Measurements from ENCODE around the gene SLC13A4. TPM values are rescaled to one million over a fixed set of nuclear protein-coding genes. Genes with fewer than 3 reads are reported as not detected.

SLC13A4 gene
- total and polyA plus RNA-seq, 4 donors = 0.01 to 0.17 (median 0.10) TPM

DNA sequence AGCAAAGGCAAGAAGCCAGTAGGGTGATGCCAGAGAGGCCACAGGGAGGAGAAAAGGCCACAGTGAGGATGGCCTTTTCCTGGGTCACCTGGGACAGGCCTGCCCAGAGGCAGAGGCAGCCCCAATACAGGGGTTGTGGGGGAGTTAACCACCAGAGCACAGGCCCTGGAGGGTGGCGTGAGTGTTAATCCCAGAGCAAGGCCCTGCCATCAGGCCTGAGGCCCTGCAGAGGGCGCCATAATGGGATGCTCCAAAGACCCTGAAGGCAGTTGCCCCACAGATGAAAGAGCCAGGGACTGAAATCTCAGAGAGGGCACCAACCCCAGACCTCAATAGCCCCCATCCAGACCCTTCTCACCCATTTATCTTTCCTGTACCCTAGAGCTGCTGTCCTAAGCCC, 23.9 kb downstream of the SLC13A4 start:
- TF ChIP-seq EGR1 (IDR thresholded peaks at IDR 0.05; ENCODE audit: low read depth in 2 of 2) (no peak), HNF4A (conservative IDR thresholded peaks at IDR 0.05) (no peak), YY1 (IDR thresholded peaks at IDR 0.05) (no peak), SP1 (IDR thresholded peaks at IDR 0.05) (no peak), TAF1 (conservative IDR thresholded peaks at IDR 0.05) (no peak), FOXA2 (IDR thresholded peaks at IDR 0.05) (no peak)
- TF ChIP-seq, protein P1, sequence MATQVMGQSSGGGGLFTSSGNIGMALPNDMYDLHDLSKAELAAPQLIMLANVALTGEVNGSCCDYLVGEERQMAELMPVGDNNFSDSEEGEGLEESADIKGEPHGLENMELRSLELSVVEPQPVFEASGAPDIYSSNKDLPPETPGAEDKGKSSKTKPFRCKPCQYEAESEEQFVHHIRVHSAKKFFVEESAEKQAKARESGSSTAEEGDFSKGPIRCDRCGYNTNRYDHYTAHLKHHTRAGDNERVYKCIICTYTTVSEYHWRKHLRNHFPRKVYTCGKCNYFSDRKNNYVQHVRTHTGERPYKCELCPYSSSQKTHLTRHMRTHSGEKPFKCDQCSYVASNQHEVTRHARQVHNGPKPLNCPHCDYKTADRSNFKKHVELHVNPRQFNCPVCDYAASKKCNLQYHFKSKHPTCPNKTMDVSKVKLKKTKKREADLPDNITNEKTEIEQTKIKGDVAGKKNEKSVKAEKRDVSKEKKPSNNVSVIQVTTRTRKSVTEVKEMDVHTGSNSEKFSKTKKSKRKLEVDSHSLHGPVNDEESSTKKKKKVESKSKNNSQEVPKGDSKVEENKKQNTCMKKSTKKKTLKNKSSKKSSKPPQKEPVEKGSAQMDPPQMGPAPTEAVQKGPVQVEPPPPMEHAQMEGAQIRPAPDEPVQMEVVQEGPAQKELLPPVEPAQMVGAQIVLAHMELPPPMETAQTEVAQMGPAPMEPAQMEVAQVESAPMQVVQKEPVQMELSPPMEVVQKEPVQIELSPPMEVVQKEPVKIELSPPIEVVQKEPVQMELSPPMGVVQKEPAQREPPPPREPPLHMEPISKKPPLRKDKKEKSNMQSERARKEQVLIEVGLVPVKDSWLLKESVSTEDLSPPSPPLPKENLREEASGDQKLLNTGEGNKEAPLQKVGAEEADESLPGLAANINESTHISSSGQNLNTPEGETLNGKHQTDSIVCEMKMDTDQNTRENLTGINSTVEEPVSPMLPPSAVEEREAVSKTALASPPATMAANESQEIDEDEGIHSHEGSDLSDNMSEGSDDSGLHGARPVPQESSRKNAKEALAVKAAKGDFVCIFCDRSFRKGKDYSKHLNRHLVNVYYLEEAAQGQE (IDR thresholded peaks at IDR 0.05) = no peak
- WGBS = 69% methylated on average over 2 of the region's 2 CpGs
- H3K27me3 ChIP-seq (ENCODE audit: control insufficient read depth in 4 of 4, insufficient read depth in 4 of 4, low read length in 3 of 4) = no peaks in the 10 kb centered on the region
- H3K27ac ChIP-seq (ENCODE audit: low read depth in 1 of 2, low read length in 2 of 2) = no peak overlapping the region
- H3K36me3 ChIP-seq (ENCODE audit: control insufficient read depth in 4 of 4, insufficient read depth in 3 of 4, low read depth in 1 of 4, low read length in 3 of 4) = no peaks in the 10 kb centered on the region
- H3K9ac ChIP-seq (ENCODE audit: low read depth in 1 of 2, low read length in 2 of 2) = no peak overlapping the region
- no peaks in the 10 kb centered on the region for H3K9me3 ChIP-seq (ENCODE audit: control insufficient read depth in 4 of 4, low read length in 3 of 4)
- no peak for DNase-seq (ENCODE audit: low spot score)
- H3K4me1 ChIP-seq (ENCODE audit: control insufficient read depth in 4 of 4, insufficient read depth in 4 of 4, low read length in 3 of 4) = no peaks in the 10 kb centered on the region
- H3K4me3 ChIP-seq (ENCODE audit: low read depth in 1 of 3, low read length in 3 of 3) = no peak overlapping the region

GRCh38 chr7:135697276-135698049, 30.5 kb downstream of the SLC13A4 start:
- H3K27me3 ChIP-seq (ENCODE audit: control insufficient read depth in 4 of 4, insufficient read depth in 4 of 4, low read length in 3 of 4) = no peaks in the 10 kb centered on the region
- no peak overlapping the region for H3K4me3 ChIP-seq (ENCODE audit: low read depth in 1 of 3, low read length in 3 of 3)
- TF ChIP-seq NR2F2 (IDR thresholded peaks at IDR 0.05) (peak; percentile 60), TAF1 (conservative IDR thresholded peaks at IDR 0.05) (no peak)
- TF ChIP-seq, protein P2, sequence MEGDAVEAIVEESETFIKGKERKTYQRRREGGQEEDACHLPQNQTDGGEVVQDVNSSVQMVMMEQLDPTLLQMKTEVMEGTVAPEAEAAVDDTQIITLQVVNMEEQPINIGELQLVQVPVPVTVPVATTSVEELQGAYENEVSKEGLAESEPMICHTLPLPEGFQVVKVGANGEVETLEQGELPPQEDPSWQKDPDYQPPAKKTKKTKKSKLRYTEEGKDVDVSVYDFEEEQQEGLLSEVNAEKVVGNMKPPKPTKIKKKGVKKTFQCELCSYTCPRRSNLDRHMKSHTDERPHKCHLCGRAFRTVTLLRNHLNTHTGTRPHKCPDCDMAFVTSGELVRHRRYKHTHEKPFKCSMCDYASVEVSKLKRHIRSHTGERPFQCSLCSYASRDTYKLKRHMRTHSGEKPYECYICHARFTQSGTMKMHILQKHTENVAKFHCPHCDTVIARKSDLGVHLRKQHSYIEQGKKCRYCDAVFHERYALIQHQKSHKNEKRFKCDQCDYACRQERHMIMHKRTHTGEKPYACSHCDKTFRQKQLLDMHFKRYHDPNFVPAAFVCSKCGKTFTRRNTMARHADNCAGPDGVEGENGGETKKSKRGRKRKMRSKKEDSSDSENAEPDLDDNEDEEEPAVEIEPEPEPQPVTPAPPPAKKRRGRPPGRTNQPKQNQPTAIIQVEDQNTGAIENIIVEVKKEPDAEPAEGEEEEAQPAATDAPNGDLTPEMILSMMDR (IDR thresholded peaks at IDR 0.05; ENCODE audit: low read depth, low read length, missing input control) = no peak
- WGBS = 70% methylated on average over 8 of the region's 8 CpGs
- no peaks in the 10 kb centered on the region for H3K9me3 ChIP-seq (ENCODE audit: control insufficient read depth in 4 of 4, low read length in 3 of 4)
- DNase-seq (ENCODE audit: low spot score) = no peak
- no peak overlapping the region for H3K27ac ChIP-seq (ENCODE audit: low read depth in 1 of 2, low read length in 2 of 2)
- H3K9ac ChIP-seq (ENCODE audit: low read depth in 1 of 2, low read length in 2 of 2) = no peak overlapping the region
- H3K4me1 ChIP-seq (ENCODE audit: control insufficient read depth in 4 of 4, insufficient read depth in 4 of 4, low read length in 3 of 4) = no peaks in the 10 kb centered on the region
- H3K36me3 ChIP-seq (ENCODE audit: control insufficient read depth in 4 of 4, insufficient read depth in 3 of 4, low read depth in 1 of 4, low read length in 3 of 4) = peaks cover 0 to 10% (median 1%) of the 10 kb centered on the region in 4 donors

DNA sequence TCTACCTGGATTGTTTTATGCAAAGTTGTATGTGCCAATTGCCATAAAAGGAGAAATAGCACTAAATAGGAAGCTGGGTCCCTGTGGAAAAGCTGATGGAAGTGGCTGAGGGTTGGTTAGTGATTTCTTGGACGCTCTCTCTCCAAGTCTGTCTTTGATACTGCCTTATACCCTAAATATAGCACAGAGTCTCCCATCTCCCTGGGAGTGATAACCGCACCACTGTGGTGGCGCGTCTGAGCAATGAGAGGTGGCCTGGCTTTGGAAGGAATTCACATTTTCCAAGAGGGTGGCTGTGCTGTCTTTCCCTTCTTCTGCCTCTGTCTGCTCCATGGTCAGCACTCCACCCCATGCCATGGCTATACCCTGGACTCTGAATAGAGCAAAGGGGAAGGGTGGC, 34.4 kb downstream of the SLC13A4 start:
- no peaks in the 10 kb centered on the region for H3K4me1 ChIP-seq (ENCODE audit: control insufficient read depth in 4 of 4, insufficient read depth in 4 of 4, low read length in 3 of 4)
- no peaks in the 10 kb centered on the region for H3K9me3 ChIP-seq (ENCODE audit: control insufficient read depth in 4 of 4, low read length in 3 of 4)
- no peaks in the 10 kb centered on the region for H3K27me3 ChIP-seq (ENCODE audit: control insufficient read depth in 4 of 4, insufficient read depth in 4 of 4, low read length in 3 of 4)
- H3K36me3 ChIP-seq (ENCODE audit: control insufficient read depth in 4 of 4, insufficient read depth in 3 of 4, low read depth in 1 of 4, low read length in 3 of 4) = peaks cover 0 to 16% (median 6%) of the 10 kb centered on the region in 4 donors
- 89% methylated on average over 4 of the region's 4 CpGs for WGBS
- H3K27ac ChIP-seq (ENCODE audit: low read depth in 1 of 2, low read length in 2 of 2) = no peak overlapping the region
- no peak overlapping the region for H3K4me3 ChIP-seq (ENCODE audit: low read depth in 1 of 3, low read length in 3 of 3)
- no peak for DNase-seq (ENCODE audit: low spot score)
- no peak overlapping the region for H3K9ac ChIP-seq (ENCODE audit: low read depth in 1 of 2, low read length in 2 of 2)
- TF ChIP-seq, protein P3, sequence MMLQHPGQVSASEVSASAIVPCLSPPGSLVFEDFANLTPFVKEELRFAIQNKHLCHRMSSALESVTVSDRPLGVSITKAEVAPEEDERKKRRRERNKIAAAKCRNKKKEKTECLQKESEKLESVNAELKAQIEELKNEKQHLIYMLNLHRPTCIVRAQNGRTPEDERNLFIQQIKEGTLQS (IDR thresholded peaks at IDR 0.05) = no peak
- TF ChIP-seq GABPA (IDR thresholded peaks at IDR 0.05 in 1 of 2, conservative IDR thresholded peaks at IDR 0.05 in 1 of 2) (no peak), HNF4A (conservative IDR thresholded peaks at IDR 0.05) (no peak), SP1 (IDR thresholded peaks at IDR 0.05) (no peak), RXRA (IDR thresholded peaks at IDR 0.05) (no peak), RAD21 (IDR thresholded peaks at IDR 0.05) (no peak), NR2F2 (IDR thresholded peaks at IDR 0.05) (no peak), EGR1 (IDR thresholded peaks at IDR 0.05; ENCODE audit: low read depth in 2 of 2) (no peak), FOXA1 (IDR thresholded peaks at IDR 0.05) (no peak), TAF1 (conservative IDR thresholded peaks at IDR 0.05) (no peak), HNF4G (IDR thresholded peaks at IDR 0.05) (no peak)
- TF ChIP-seq, protein P1 (IDR thresholded peaks at IDR 0.05) = no peak
- TF ChIP-seq, protein P4, sequence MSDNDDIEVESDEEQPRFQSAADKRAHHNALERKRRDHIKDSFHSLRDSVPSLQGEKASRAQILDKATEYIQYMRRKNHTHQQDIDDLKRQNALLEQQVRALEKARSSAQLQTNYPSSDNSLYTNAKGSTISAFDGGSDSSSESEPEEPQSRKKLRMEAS (IDR thresholded peaks at IDR 0.05) = no peak

All from liver (tissue), 9 donors.